Measurements from ENCODE around the gene AGTR1. TPM values are rescaled to one million over a fixed set of nuclear protein-coding genes. Genes with fewer than 3 reads are reported as not detected.

Gene AGTR1
- polyA plus RNA-seq, 3 donors = 14.1 to 24.3 (median 17.7) TPM

Other genes starting within 250 kb of the AGTR1 start
- gene CPB1, start 129.9 kb downstream of the AGTR1 start, polyA plus RNA-seq (ENCODE audit: insufficient read length in 3 of 3) = under 1 TPM; 0.58 to 0.95 (median 0.73) TPM
- under 1 TPM; 0.40 to 0.46 (median 0.42) TPM for gene CPA3, start 167.4 kb downstream of the AGTR1 start, polyA plus RNA-seq (ENCODE audit: insufficient read length in 3 of 3)

All from renal pelvis (tissue), 3 donors.